ENCODE data around the gene SAPCD1.

- TF ChIP-seq POLR2A (IDR thresholded peaks at IDR 0.05; ENCODE audit: low read depth, low read length) (no peak), POLR2AphosphoS5 (IDR thresholded peaks at IDR 0.05; ENCODE audit: low read depth, low read length) (no peak), TAF1 (IDR thresholded peaks at IDR 0.05; ENCODE audit: low read depth, low read length) (no peak), PAX5 (IDR thresholded peaks at IDR 0.05; ENCODE audit: insufficient read depth, low read length, severe bottlenecking) (no peak), SPI1 (IDR thresholded peaks at IDR 0.05; ENCODE audit: low read depth, low read length) (no peak)
These were observed 47.2 kb upstream of the SAPCD1 start, which contains the start of gene LY6G6D for GRCh38 chr6:31715022-31715958.

All from GM12891 (cell line).